ENCODE results near the gene BCO1. TPM values are rescaled to one million over a fixed set of nuclear protein-coding genes. Genes with fewer than 3 reads are reported as not detected.
A peak's percentile ranks its signal among the peaks of the same experiment; 100 is the strongest.

Gene BCO1
- total RNA-seq, 2 donors from 2014 or later: 0.42 to 0.62 TPM

- Mint-ChIP-seq H3K4me3 (no peak overlapping the region), H3K36me3 (ENCODE audit: low read depth) (no peaks in the 10 kb centered on the region), H3K9me3 (no peaks in the 10 kb centered on the region), H3K4me1 (peaks cover 4% of the 10 kb centered on the region), H3K27me3 (ENCODE audit: insufficient read depth) (peaks cover 3% of the 10 kb centered on the region), H3K27ac (no peak overlapping the region)
- no peaks in the 10 kb centered on the region for H3K27me3 ChIP-seq (ENCODE audit: control insufficient read depth, insufficient read depth, low read length, poor library complexity, severe bottlenecking)
- peak; percentile 63 for DNase-seq
- no peak overlapping the region for H3K9ac ChIP-seq (ENCODE audit: extremely low read depth, low read length, poor library complexity, severe bottlenecking)
- WGBS, 2 experiments (ENCODE audit: insufficient coverage in 1 of 2, insufficient read length in 1 of 2): 73 to 77% methylated on average over 6 to 11 of the region's 11 CpGs
- no peak overlapping the region for H3K27ac ChIP-seq (ENCODE audit: low read depth, low read length)
- TF ChIP-seq CTCF (conservative IDR thresholded peaks at IDR 0.05): peak; percentile 38
- H3K9me3 ChIP-seq (ENCODE audit: control insufficient read depth, low read length): no peaks in the 10 kb centered on the region
- no peak overlapping the region for H3K4me3 ChIP-seq (ENCODE audit: low read length)
- no peaks in the 10 kb centered on the region for H3K36me3 ChIP-seq (ENCODE audit: control insufficient read depth, insufficient read depth, low read length)
- peaks cover 7% of the 10 kb centered on the region for H3K4me1 ChIP-seq (ENCODE audit: control insufficient read depth, insufficient read depth, low read length)
Observed at GRCh38 chr16:81212830-81213465, 25.5 kb upstream of the BCO1 start.

GRCh38 chr16:81214745-81215166, 23.7 kb upstream of the BCO1 start:
- peaks cover 7% of the 10 kb centered on the region for H3K4me1 ChIP-seq (ENCODE audit: control insufficient read depth, insufficient read depth, low read length)
- H3K27me3 Mint-ChIP-seq (ENCODE audit: insufficient read depth): peaks cover 3% of the 10 kb centered on the region
- TF ChIP-seq CTCF (conservative IDR thresholded peaks at IDR 0.05): peak; percentile 85
- no peak overlapping the region for H3K27ac ChIP-seq (ENCODE audit: low read depth, low read length)
- H3K9me3 ChIP-seq (ENCODE audit: control insufficient read depth, low read length): no peaks in the 10 kb centered on the region
- H3K4me1 Mint-ChIP-seq: peaks cover 4% of the 10 kb centered on the region
- no peak overlapping the region for H3K27ac Mint-ChIP-seq
- no peak overlapping the region for H3K4me3 ChIP-seq (ENCODE audit: low read length)
- no peaks in the 10 kb centered on the region for H3K27me3 ChIP-seq (ENCODE audit: control insufficient read depth, insufficient read depth, low read length, poor library complexity, severe bottlenecking)
- H3K9ac ChIP-seq (ENCODE audit: extremely low read depth, low read length, poor library complexity, severe bottlenecking): no peak overlapping the region
- WGBS, 2 experiments (ENCODE audit: insufficient coverage in 1 of 2, insufficient read length in 1 of 2): 76% methylated on average over 13 to 15 of the region's 15 CpGs
- H3K36me3 Mint-ChIP-seq (ENCODE audit: low read depth): no peaks in the 10 kb centered on the region
- DNase-seq: peak; percentile 87
- H3K4me3 Mint-ChIP-seq: no peak overlapping the region
- no peaks in the 10 kb centered on the region for H3K9me3 Mint-ChIP-seq
- H3K36me3 ChIP-seq (ENCODE audit: control insufficient read depth, insufficient read depth, low read length): no peaks in the 10 kb centered on the region

GRCh38 chr16:81216114-81216513, 22.4 kb upstream of the BCO1 start:
- H3K4me3 Mint-ChIP-seq: no peak overlapping the region
- no peak for DNase-seq
- Histone ChIP-seq H3K4me1 (ENCODE audit: control insufficient read depth, insufficient read depth, low read length) (peaks cover 11% of the 10 kb centered on the region), H3K36me3 (ENCODE audit: control insufficient read depth, insufficient read depth, low read length) (no peaks in the 10 kb centered on the region), H3K27ac (ENCODE audit: low read depth, low read length) (no peak overlapping the region), H3K9ac (ENCODE audit: extremely low read depth, low read length, poor library complexity, severe bottlenecking) (no peak overlapping the region), H3K9me3 (ENCODE audit: control insufficient read depth, low read length) (no peaks in the 10 kb centered on the region), H3K27me3 (ENCODE audit: control insufficient read depth, insufficient read depth, low read length, poor library complexity, severe bottlenecking) (no peaks in the 10 kb centered on the region), H3K4me3 (ENCODE audit: low read length) (no peak overlapping the region)
- 89 to 92% methylated on average over 10 to 16 of the region's 16 CpGs for WGBS, 2 experiments (ENCODE audit: insufficient coverage in 1 of 2, insufficient read length in 1 of 2)
- no peaks in the 10 kb centered on the region for H3K9me3 Mint-ChIP-seq
- TF ChIP-seq CTCF (conservative IDR thresholded peaks at IDR 0.05): no peak
- H3K27ac Mint-ChIP-seq: no peak overlapping the region
- peaks cover 3% of the 10 kb centered on the region for H3K27me3 Mint-ChIP-seq (ENCODE audit: insufficient read depth)
- H3K36me3 Mint-ChIP-seq (ENCODE audit: low read depth): no peaks in the 10 kb centered on the region
- H3K4me1 Mint-ChIP-seq: peaks cover 8% of the 10 kb centered on the region

Data from endodermal cell (in vitro differentiated cells).